ENCODE results near the gene GNPTAB. TPM values are rescaled to one million over a fixed set of nuclear protein-coding genes. Genes with fewer than 3 reads are reported as not detected.
"Not testable (repeated sequence)": the region's sequence is repeated elsewhere in the genome, so short reads cannot be mapped to it uniquely, and the experiment has no call there.

The GNPTAB gene
- polyA plus RNA-seq, 2 of the 4 experiments (the other 2 are of a cell fraction), result 20.3 to 29.3 TPM

DNA sequence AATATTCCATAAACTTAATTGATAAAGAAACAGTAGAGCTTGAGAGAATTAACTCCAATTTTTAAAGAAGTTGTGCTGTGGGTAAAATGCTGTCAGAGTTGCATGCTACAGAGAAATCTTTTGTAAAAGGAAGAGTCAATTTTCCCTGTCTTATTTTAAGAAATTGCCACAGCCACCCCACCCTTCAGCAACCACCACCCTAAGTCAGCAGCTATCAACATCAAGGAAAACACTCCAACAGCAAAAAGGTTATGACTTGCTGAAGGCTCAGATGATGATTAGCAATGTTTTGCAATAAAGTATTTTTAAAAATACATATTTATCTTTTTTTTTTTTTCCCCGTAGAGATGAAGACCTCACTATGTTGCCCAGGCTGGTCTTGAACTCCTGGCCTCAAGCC is 40.2 kb upstream of the GNPTAB start:
- Histone ChIP-seq H3K4me1 (no peaks in the 10 kb centered on the region), H3K27ac (no peak overlapping the region), H3K9me3 (no peaks in the 10 kb centered on the region), H3K4me2 (no peak overlapping the region), H3K4me3 (no peak overlapping the region)
- 85% methylated on average over 1 of the region's 1 CpG for WGBS (ENCODE audit: missing lambda C conversion rate)
- ChIA-PET POLR2A (no interaction called here), CTCF (interaction anchor here (0.6 to 2.4 kb wide), 5 partner anchors 10 to 671 kb away, joined by 3 to 7 read pairs (median 4); no protein-coding TSS in a partner anchor)
- TF ChIP-seq, protein P1, sequence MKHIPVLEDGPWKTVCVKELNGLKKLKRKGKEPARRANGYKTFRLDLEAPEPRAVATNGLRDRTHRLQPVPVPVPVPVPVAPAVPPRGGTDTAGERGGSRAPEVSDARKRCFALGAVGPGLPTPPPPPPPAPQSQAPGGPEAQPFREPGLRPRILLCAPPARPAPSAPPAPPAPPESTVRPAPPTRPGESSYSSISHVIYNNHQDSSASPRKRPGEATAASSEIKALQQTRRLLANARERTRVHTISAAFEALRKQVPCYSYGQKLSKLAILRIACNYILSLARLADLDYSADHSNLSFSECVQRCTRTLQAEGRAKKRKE (CRISPR knock-in tag; IDR thresholded peaks at IDR 0.05; ENCODE audit: low read depth), result no peak
- TF ChIP-seq MAZ (IDR thresholded peaks at IDR 0.05; ENCODE audit: borderline replicate concordance, low read depth, low read length) (no peak), SMC3 (IDR thresholded peaks at IDR 0.05) (no peak), ZC3H11A (IDR thresholded peaks at IDR 0.05) (no peak), ZSCAN20 (CRISPR knock-in tag; IDR thresholded peaks at IDR 0.05) (no peak), CBX8 (IDR thresholded peaks at IDR 0.05) (no peak), SREBF2 (IDR thresholded peaks at IDR 0.05) (no peak), TP53 (CRISPR knock-in tag; IDR thresholded peaks at IDR 0.05) (no peak)
- ATAC-seq (no peak), FAIRE-seq (no peak), DNase-seq (ENCODE audit: low read depth in 1 of 2, low spot score in 1 of 2) (no peak)

DNA sequence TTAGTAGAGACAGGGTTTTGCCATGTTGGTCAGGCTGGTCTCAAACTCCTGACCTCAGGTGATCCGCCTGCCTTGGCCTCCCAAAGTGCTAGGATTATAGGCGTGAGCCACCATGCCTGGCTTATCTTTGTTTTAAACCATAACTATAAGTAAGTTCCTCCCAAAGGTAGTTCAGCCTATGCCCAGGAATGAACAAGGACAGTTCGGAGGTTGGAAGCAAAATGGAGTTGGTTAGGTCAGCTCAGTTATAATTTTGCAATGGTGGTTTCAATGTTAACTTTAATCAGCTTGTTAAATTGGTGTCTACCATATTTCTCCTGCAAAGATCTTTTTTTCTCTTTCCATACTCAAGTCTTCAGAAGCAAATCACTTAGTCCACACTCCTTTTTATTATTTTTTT is 36.9 kb upstream of the GNPTAB start:
- ATAC-seq; H3K4me2 ChIP-seq; H3K9me3 ChIP-seq; FAIRE-seq; H3K4me3 ChIP-seq; H3K4me1 ChIP-seq; H3K27ac ChIP-seq; DNase-seq (ENCODE audit: low read depth in 1 of 2, low spot score in 1 of 2): not testable (repeated sequence)
- ChIA-PET CTCF (interaction anchor here (2.8 kb wide), 1 partner anchor 28 kb away, joined by 10 read pairs; no protein-coding TSS in a partner anchor), POLR2A (interaction anchor here (0.7 kb wide), 1 partner anchor 170 kb away, joined by 7 read pairs; the partner anchor contains the start of gene CHPT1)
- 88% methylated on average over 3 of the region's 3 CpGs for WGBS (ENCODE audit: missing lambda C conversion rate)

DNA sequence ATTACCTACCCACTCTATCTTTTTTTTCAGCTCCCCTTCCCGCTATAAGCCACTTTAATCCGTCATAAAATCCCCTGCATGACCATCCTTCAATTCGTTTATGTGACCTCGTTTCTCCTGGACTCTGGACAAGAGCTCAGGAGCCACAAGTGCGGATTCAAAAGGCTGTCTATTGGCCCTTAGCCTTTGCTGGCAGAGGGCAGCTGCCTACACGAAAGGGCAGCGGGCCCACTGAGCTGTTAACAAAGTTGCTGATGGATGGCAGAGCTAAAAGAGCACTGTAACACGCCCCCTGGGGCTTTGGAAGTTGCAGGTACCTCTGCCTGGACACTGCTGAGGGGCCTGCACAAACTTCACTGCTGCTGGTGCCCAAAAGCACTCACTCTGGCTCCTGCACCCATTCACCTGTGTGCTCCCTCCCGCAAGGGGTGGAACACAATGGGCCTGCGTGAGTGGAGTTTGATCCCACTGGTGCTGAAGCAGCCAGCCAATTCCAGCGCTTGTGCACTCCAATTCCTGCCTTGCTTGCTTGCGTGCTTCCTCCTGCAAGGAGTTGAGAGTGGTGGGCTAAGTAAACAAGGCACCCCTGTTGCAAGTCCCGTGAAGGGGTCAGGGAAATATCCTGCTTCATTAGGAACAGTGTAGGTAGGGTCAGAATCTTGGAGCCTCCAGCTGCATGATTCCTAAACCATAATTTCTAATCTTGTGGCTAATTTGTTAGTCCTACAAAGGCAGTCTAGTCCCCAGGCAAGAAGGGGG is 36.0 kb upstream of the GNPTAB start:
- H3K4me1 ChIP-seq, result no peaks in the 10 kb centered on the region
- DNase-seq (ENCODE audit: low read depth in 1 of 2, low spot score in 1 of 2) (no peak), ATAC-seq (no peak; a peak in 1 of 6 replicates), FAIRE-seq (no peak)
- no peaks in the 10 kb centered on the region for H3K9me3 ChIP-seq
- WGBS (ENCODE audit: missing lambda C conversion rate), result 61% methylated on average over 13 of the region's 13 CpGs
- no peak overlapping the region for H3K4me3 ChIP-seq
- H3K4me2 ChIP-seq, result no peak overlapping the region
- ChIA-PET POLR2A (interaction anchor here (0.6 kb wide), 1 partner anchor 1550 kb away, joined by 3 read pairs; no protein-coding TSS in a partner anchor), CTCF (interaction anchor here (2.8 kb wide), 1 partner anchor 27 kb away, joined by 10 read pairs; no protein-coding TSS in a partner anchor)
- TF ChIP-seq MAZ (IDR thresholded peaks at IDR 0.05; ENCODE audit: borderline replicate concordance, low read depth, low read length) (no peak), MAFK (IDR thresholded peaks at IDR 0.05; ENCODE audit: partially characterized antibody) (no peak), EHMT2 (IDR thresholded peaks at IDR 0.05; ENCODE audit: low read depth) (no peak), PHF8 (IDR thresholded peaks at IDR 0.05; ENCODE audit: borderline replicate concordance, low read depth) (no peak), POLR2A (IDR thresholded peaks at IDR 0.05; ENCODE audit: low read length) (no peak), NFE2L2 (conservative IDR thresholded peaks at IDR 0.05; ENCODE audit: low read length) (no peak)
- no peak overlapping the region for H3K27ac ChIP-seq

DNA sequence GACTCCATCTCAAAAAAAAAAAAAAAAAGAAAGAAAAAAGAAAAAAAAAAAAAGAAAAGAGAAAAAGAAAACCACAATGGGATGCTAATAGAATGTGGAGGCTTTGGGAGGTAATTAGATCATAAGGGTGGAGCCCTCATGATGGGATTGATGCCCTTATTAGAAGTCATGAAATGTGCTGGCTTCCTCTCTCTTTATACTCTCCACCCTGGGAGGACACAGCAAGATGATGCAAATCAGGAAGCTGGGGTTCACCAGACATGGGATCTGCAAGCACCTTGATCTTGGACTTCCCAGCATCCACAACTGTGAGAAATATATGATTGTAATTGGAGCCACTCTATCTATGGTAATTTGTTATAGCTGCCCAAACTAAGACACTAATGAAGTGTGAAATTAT is 33.2 kb upstream of the GNPTAB start:
- no peak for TF ChIP-seq NR3C1 (IDR thresholded peaks at IDR 0.05)
- no peak for TF ChIP-seq POLR2A (IDR thresholded peaks at IDR 0.05; ENCODE audit: low read length)
- no peak for TF ChIP-seq HOXA7 (CRISPR knock-in tag; IDR thresholded peaks at IDR 0.05)
- no peak for TF ChIP-seq CBX2 (IDR thresholded peaks at IDR 0.05; ENCODE audit: borderline replicate concordance, low read depth)
- TF ChIP-seq CEBPB (IDR thresholded peaks at IDR 0.05), result no peak
- TF ChIP-seq, protein P2, sequence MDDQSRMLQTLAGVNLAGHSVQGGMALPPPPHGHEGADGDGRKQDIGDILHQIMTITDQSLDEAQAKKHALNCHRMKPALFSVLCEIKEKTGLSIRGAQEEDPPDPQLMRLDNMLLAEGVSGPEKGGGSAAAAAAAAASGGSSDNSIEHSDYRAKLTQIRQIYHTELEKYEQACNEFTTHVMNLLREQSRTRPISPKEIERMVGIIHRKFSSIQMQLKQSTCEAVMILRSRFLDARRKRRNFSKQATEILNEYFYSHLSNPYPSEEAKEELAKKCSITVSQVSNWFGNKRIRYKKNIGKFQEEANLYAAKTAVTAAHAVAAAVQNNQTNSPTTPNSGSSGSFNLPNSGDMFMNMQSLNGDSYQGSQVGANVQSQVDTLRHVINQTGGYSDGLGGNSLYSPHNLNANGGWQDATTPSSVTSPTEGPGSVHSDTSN (IDR thresholded peaks at IDR 0.05), result no peak
- no peak for TF ChIP-seq HOXB5 (CRISPR knock-in tag; IDR thresholded peaks at IDR 0.05)
- TF ChIP-seq, protein P3, sequence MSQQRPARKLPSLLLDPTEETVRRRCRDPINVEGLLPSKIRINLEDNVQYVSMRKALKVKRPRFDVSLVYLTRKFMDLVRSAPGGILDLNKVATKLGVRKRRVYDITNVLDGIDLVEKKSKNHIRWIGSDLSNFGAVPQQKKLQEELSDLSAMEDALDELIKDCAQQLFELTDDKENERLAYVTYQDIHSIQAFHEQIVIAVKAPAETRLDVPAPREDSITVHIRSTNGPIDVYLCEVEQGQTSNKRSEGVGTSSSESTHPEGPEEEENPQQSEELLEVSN (IDR thresholded peaks at IDR 0.05; ENCODE audit: borderline replicate concordance, low read depth), result no peak
- TF ChIP-seq JUNB (IDR thresholded peaks at IDR 0.05), result no peak
- no peak for TF ChIP-seq PHF8 (IDR thresholded peaks at IDR 0.05; ENCODE audit: borderline replicate concordance, low read depth)
- Histone ChIP-seq H3K9me3 (no peaks in the 10 kb centered on the region), H3K27ac (no peak overlapping the region), H3K4me2 (no peak overlapping the region), H3K4me3 (no peak overlapping the region), H3K4me1 (peaks cover 9% of the 10 kb centered on the region; the same call in 2 of the 3 replicates)
- ChIA-PET CTCF (interaction anchor here (0.6 to 2.5 kb wide), 6 partner anchors 11 to 1792 kb away, joined by 3 to 8 read pairs (median 4); partner anchors contain the start of gene GNPTAB), POLR2A (no interaction called here)
- DNase-seq (ENCODE audit: low read depth in 1 of 2, low spot score in 1 of 2) (no peak), ATAC-seq (no peak), FAIRE-seq (no peak)

Data from A549 (cell line).